ENCODE data around the gene SSBP1.

- TF ChIP-seq CTCF (conservative IDR thresholded peaks at IDR 0.05; ENCODE audit: low read length) (no peak), EZH2phosphoT487 (IDR thresholded peaks at IDR 0.05; ENCODE audit: borderline replicate concordance) (no peak)
These were observed 9.1 kb upstream of the SSBP1 start for GRCh38 chr7:141729020-141729419.
